Thoracic aorta (tissue), 2 donors: Measurements from ENCODE around the gene GPSM1. TPM values are rescaled to one million over a fixed set of nuclear protein-coding genes. Genes with fewer than 3 reads are reported as not detected.

ENCODE experiments used
- ATAC-seq: fragments of 150-250 bp; one replicate; pipeline ENCODE4 v1.8.0; 2017; ENCODE audit warnings: low read depth; ENCODE audit not compliant: insufficient number of reproducible peaks, low FRiP score
- DNase-seq: peaks from one replicate; pipeline ENCODE4 v3.0.0-alpha.2; 2020; ENCODE audit warnings: low spot score
- H3K27ac ChIP-seq, 2 donors: fragments of 200-600 bp; sonication (generic); 1 replicate in 1 of 2; 2 replicates in 1 of 2; pipeline ENCODE4 v1.5.1; 2016; ENCODE audit warnings: mild to moderate bottlenecking in 2 of 2, moderate library complexity in 2 of 2
- H3K27me3 ChIP-seq: fragments of 200-600 bp; sonication (generic); replicated peaks from 2 replicates; pipeline ENCODE4 v1.6.0; 2016; ENCODE audit warnings: mild to moderate bottlenecking; ENCODE audit not compliant: insufficient read depth
- H3K36me3 ChIP-seq: fragments of 200-600 bp; sonication (generic); one replicate; pipeline ENCODE4 v1.5.1; 2016
- H3K4me1 ChIP-seq, 2 donors: fragments of 200-600 bp; sonication (generic); 1 replicate in 1 of 2; 2 replicates in 1 of 2; pipeline versions ENCODE4 v1.5.1 to v1.6.0; 2016; ENCODE audit warnings: low read depth in 2 of 2, mild to moderate bottlenecking in 1 of 2; ENCODE audit not compliant: control insufficient read depth in 1 of 2
- H3K4me3 ChIP-seq: fragments of 200-600 bp; sonication (generic); 2 replicates; pipeline ENCODE4 v1.5.1; 2016; ENCODE audit warnings: mild to moderate bottlenecking
- H3K9me3 ChIP-seq: fragments of 200-600 bp; sonication (generic); 2 replicates; pipeline ENCODE4 v1.5.1; 2016
- CTCF ChIP-seq: fragments of 200-600 bp; sonication (generic); IDR thresholded peaks from one replicate; pipeline ENCODE4 v1.5.1; 2019; ENCODE audit warnings: antibody characterized with exemption
- total RNA-seq, 2 donors: library from RNA; depleted of rRNA; stranded (reverse); fragments of >200 nt; gene quantifications; one replicate each; pipeline versions ENCODE4 v1.1.0 to v1.2.3, GENCODE V29; 2016

GPSM1 gene
- total RNA-seq, 2 donors from 2014 or later: 29.2 to 33.6 TPM

- H3K9me3 ChIP-seq: no peaks in the 10 kb centered on the region
- H3K27ac ChIP-seq: no peak overlapping the region
- H3K36me3 ChIP-seq: no peaks in the 10 kb centered on the region
- H3K27me3 ChIP-seq: no peaks in the 10 kb centered on the region
- DNase-seq (no peak), ATAC-seq (no peak)
- no peak for TF ChIP-seq CTCF
- no peak overlapping the region for H3K4me3 ChIP-seq
- H3K4me1 ChIP-seq: peaks cover 7 to 10% of the 10 kb centered on the region in 2 donors
Measured at GRCh38 chr9:136321561-136321960, 5.8 kb upstream of the GPSM1 start.

GRCh38 chr9:136322756-136323330 lies 4.5 kb upstream of the GPSM1 start:
- TF ChIP-seq CTCF: no peak
- H3K27ac ChIP-seq: no peak overlapping the region
- no peaks in the 10 kb centered on the region for H3K36me3 ChIP-seq
- no peak for DNase-seq
- no peaks in the 10 kb centered on the region for H3K9me3 ChIP-seq
- no peaks in the 10 kb centered on the region for H3K27me3 ChIP-seq
- H3K4me1 ChIP-seq: peaks cover 12 to 16% of the 10 kb centered on the region in 2 donors
- no peak for ATAC-seq
- H3K4me3 ChIP-seq: no peak overlapping the region

GRCh38 chr9:136323371-136323789 lies 4.0 kb upstream of the GPSM1 start:
- Histone ChIP-seq H3K9me3 (no peaks in the 10 kb centered on the region), H3K36me3 (no peaks in the 10 kb centered on the region), H3K4me1 (peaks cover 16 to 21% of the 10 kb centered on the region in 2 donors), H3K4me3 (no peak overlapping the region), H3K27me3 (no peaks in the 10 kb centered on the region), H3K27ac (no peak overlapping the region)
- no peak for ATAC-seq
- DNase-seq: no peak
- TF ChIP-seq CTCF: no peak

GRCh38 chr9:136324501-136325300 lies 2.6 kb upstream of the GPSM1 start:
- DNase-seq (no peak), ATAC-seq (no peak)
- TF ChIP-seq CTCF: no peak
- no peaks in the 10 kb centered on the region for H3K27me3 ChIP-seq
- no peak overlapping the region for H3K27ac ChIP-seq
- no peaks in the 10 kb centered on the region for H3K9me3 ChIP-seq
- H3K36me3 ChIP-seq: no peaks in the 10 kb centered on the region
- no peak overlapping the region for H3K4me3 ChIP-seq
- peaks cover 24 to 34% of the 10 kb centered on the region in 2 donors for H3K4me1 ChIP-seq

GRCh38 chr9:136325358-136325757 lies 2.0 kb upstream of the GPSM1 start:
- Histone ChIP-seq H3K27me3 (no peaks in the 10 kb centered on the region), H3K36me3 (no peaks in the 10 kb centered on the region), H3K4me1 (peaks cover 24 to 36% of the 10 kb centered on the region in 2 donors), H3K4me3 (no peak overlapping the region), H3K9me3 (no peaks in the 10 kb centered on the region), H3K27ac (peak overlapping the region in 1 of 2 donors; percentile 73)
- TF ChIP-seq CTCF: no peak
- no peak for DNase-seq
- no peak for ATAC-seq
